ENCODE results near the gene NID1.

DNA sequence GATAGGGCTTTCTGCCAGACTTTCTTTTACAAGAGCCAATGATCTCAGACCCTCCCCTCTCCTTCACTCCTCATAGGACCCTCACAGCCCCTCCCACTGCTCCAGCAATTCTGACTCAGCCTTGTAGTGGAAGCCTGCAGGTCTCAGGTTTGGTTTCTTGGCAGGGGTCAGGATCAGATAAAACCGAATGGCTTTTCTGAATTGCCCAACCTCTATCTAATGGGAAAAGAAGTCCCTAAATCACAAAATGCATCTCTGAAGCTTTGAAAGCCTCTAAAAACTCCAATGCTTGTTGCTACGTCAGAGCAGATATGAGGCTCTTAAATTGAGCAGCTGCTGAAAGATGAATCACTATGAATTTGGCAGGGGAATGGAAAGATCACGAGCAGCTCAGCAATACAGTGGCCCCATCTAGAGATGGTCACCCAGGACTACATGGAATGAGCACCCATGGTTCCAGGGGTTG is 74.5 kb downstream of the NID1 start:
- TF ChIP-seq, protein P1, sequence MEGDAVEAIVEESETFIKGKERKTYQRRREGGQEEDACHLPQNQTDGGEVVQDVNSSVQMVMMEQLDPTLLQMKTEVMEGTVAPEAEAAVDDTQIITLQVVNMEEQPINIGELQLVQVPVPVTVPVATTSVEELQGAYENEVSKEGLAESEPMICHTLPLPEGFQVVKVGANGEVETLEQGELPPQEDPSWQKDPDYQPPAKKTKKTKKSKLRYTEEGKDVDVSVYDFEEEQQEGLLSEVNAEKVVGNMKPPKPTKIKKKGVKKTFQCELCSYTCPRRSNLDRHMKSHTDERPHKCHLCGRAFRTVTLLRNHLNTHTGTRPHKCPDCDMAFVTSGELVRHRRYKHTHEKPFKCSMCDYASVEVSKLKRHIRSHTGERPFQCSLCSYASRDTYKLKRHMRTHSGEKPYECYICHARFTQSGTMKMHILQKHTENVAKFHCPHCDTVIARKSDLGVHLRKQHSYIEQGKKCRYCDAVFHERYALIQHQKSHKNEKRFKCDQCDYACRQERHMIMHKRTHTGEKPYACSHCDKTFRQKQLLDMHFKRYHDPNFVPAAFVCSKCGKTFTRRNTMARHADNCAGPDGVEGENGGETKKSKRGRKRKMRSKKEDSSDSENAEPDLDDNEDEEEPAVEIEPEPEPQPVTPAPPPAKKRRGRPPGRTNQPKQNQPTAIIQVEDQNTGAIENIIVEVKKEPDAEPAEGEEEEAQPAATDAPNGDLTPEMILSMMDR (IDR thresholded peaks at IDR 0.05; ENCODE audit: extremely low read depth in 1 of 2, insufficient read depth in 1 of 2, low read depth in 1 of 2, low read length in 2 of 2), result no peak
- no peak for TF ChIP-seq EZH2 (IDR thresholded peaks at IDR 0.05; ENCODE audit: borderline replicate concordance, low read depth, low read length, severe bottlenecking)
- TF ChIP-seq POLR2A (IDR thresholded peaks at IDR 0.05; ENCODE audit: low read depth, low read length), result no peak
- TF ChIP-seq MYC (IDR thresholded peaks at IDR 0.05; ENCODE audit: low read depth, low read length), result no peak
- TF ChIP-seq, protein P2, sequence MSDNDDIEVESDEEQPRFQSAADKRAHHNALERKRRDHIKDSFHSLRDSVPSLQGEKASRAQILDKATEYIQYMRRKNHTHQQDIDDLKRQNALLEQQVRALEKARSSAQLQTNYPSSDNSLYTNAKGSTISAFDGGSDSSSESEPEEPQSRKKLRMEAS (IDR thresholded peaks at IDR 0.05; ENCODE audit: insufficient read depth, insufficient read length), result no peak
- TF ChIP-seq POLR2AphosphoS5 (IDR thresholded peaks at IDR 0.05; ENCODE audit: insufficient read depth, low read depth, low read length), result no peak
- TF ChIP-seq FOS (IDR thresholded peaks at IDR 0.05; ENCODE audit: borderline replicate concordance, insufficient read depth, low read length), result no peak
- no peak for TF ChIP-seq JUN (IDR thresholded peaks at IDR 0.05; ENCODE audit: borderline replicate concordance, insufficient read depth, insufficient read length, low read depth)

All from endothelial cell of umbilical vein (primary cell).